PC-9 (cell line): ENCODE data around the gene RBM4. TPM values are rescaled to one million over a fixed set of nuclear protein-coding genes. Genes with fewer than 3 reads are reported as not detected.

Experiments used
- BruUV-seq: library from RNA; stranded (reverse); fragments of 400-500 nt; replicated peaks from 2 replicates; lab custom pipeline; 2021; lab: Mats Ljungman, UMichigan
- CTCF ChIA-PET: fragments of 300-600 bp; sonication (Branson Sonifier 250); formaldehyde crosslinking; loops from one replicate; lab custom pipeline; 2022; ENCODE audit warnings: antibody characterized with exemption; lab: Charles Lee
- POLR2A ChIA-PET: fragments of 300-600 bp; sonication (Branson Sonifier 250); formaldehyde crosslinking; loops from one replicate; lab custom pipeline; 2022; ENCODE audit warnings: antibody characterized with exemption; ENCODE audit not compliant: unreplicated experiment; lab: Charles Lee
- DNase-seq, 2 experiments: peaks; one replicate each; pipeline versions ENCODE4 v3.0.0 to v3.0.0-alpha.2; 2015 to 2022; ENCODE audit warnings: mixed read lengths in 1 of 2
- H2AFZ ChIP-seq: fragments of 200-600 bp; sonication (generic); 2 replicates; pipeline ENCODE4 v1.8.1; 2017; ENCODE audit warnings: antibody characterized with exemption
- H3F3A ChIP-seq: fragments of 200-600 bp; sonication (generic); 2 replicates; pipeline ENCODE4 v1.8.1; 2017; ENCODE audit warnings: antibody characterized with exemption, mild to moderate bottlenecking, low read depth; ENCODE audit not compliant: insufficient read depth
- H3K27ac ChIP-seq: fragments of 200-600 bp; sonication (generic); 2 replicates; pipeline ENCODE4 v1.6.1; 2016; ENCODE audit warnings: mixed run types
- H3K27me3 ChIP-seq: fragments of 200-600 bp; sonication (generic); 2 replicates; pipeline ENCODE4 v1.6.1; 2016; ENCODE audit warnings: low read depth, mixed run types; ENCODE audit not compliant: insufficient read depth
- H3K36me3 ChIP-seq: fragments of 200-600 bp; sonication (generic); 2 replicates; pipeline ENCODE4 v1.6.1; 2016; ENCODE audit warnings: low read depth, mixed run types
- H3K4me1 ChIP-seq: fragments of 200-600 bp; sonication (generic); replicated peaks from 2 replicates; pipeline ENCODE4 v1.6.1; 2016; ENCODE audit warnings: mixed run types; ENCODE audit not compliant: insufficient read depth
- H3K4me2 ChIP-seq: fragments of 200-600 bp; sonication (generic); 2 replicates; pipeline ENCODE4 v1.6.1; 2017; ENCODE audit warnings: mixed run types
- H3K4me3 ChIP-seq: fragments of 200-600 bp; sonication (generic); 2 replicates; pipeline ENCODE4 v1.6.1; 2016; ENCODE audit warnings: mixed run types
- H3K79me2 ChIP-seq: fragments of 200-600 bp; sonication (generic); 2 replicates; pipeline ENCODE4 v1.6.1; 2017; ENCODE audit warnings: low read depth, mixed run types
- H3K9me2 ChIP-seq: fragments of 200-600 bp; sonication (generic); 2 replicates; pipeline ENCODE4 v1.8.1; 2017; ENCODE audit warnings: mild to moderate bottlenecking; ENCODE audit not compliant: insufficient read depth
- H3K9me3 ChIP-seq: fragments of 200-600 bp; sonication (generic); 2 replicates; pipeline ENCODE4 v1.8.1; 2016; ENCODE audit warnings: low read depth; ENCODE audit not compliant: insufficient read depth
- H4K20me1 ChIP-seq: fragments of 200-600 bp; sonication (generic); 2 replicates; pipeline ENCODE4 v1.8.1; 2017; ENCODE audit not compliant: insufficient read depth
- EZH2 ChIP-seq: fragments of 200-600 bp; sonication (generic); IDR thresholded peaks from 2 replicates; pipeline ENCODE4 v1.8.0; 2017; ENCODE audit warnings: antibody characterized with exemption, low read depth
- intact Hi-C: fragments of 100-400 bp; cut with micrococcal nuclease; formaldehyde crosslinking; loops from one replicate; pipeline ENCODE4 v1.10.0; 2022; ENCODE audit not compliant: unreplicated experiment
- total RNA-seq: library from RNA; stranded (reverse); gene quantifications from 2 replicates; pipeline ENCODE4 v1.2.3, GENCODE V29; 2021
- TF ChIP-seq, protein P1 (sequence below): fragments of 200-600 bp; sonication (generic); conservative IDR thresholded peaks from 2 replicates; pipeline ENCODE4 v1.6.1; 2017; ENCODE audit warnings: mixed run types, antibody characterized with exemption, mild to moderate bottlenecking, moderate library complexity

RBM4 gene
- total RNA-seq, 1 experiment from 2014 or later = 140 TPM

DNA sequence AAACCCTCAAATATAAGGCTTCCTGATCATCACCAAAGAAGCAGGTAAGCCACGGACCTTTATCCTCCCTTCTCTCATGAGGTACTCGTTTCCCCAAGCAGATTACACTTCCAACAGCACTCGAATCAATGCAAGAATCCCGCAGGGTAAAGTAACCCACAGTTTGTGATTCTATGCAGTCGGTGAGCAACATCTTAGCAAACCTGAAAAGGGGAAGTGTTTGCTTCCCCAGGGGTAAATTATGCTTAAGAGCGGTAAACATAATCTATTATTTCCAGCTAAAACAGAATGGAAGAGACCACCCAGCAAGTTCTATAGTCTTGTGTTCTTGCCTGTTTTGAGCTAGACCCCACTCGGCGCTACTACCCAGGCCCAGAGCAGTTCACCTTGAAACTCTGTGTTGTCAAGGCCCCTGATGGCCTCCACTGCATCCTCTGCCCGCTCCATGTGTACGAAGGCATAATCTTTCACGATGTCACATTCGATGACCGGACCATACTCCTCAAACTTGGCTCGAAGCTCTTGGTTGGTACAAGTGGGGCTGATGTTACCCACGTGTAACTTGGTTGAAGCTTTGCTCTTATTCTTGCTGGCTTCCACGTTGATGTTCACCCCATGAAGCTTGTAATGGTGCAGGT, 37.9 kb downstream of the RBM4 start:
- DNase-seq = no peak
- Histone ChIP-seq H3K9me2 (no peaks in the 10 kb centered on the region), H3F3A (peaks cover 32% of the 10 kb centered on the region), H3K79me2 (peaks cover 41% of the 10 kb centered on the region), H3K4me2 (peak overlapping the region; percentile 99), H3K4me3 (peak overlapping the region; percentile 66; the same call in 1 of the 2 replicates), H3K27ac (no peak overlapping the region), H3K27me3 (no peaks in the 10 kb centered on the region), H3K36me3 (peaks cover 15% of the 10 kb centered on the region; the same call in 1 of the 2 replicates), H3K9me3 (no peaks in the 10 kb centered on the region), H2AFZ (no peak overlapping the region), H4K20me1 (peaks cover 3% of the 10 kb centered on the region; the same call in 1 of the 2 replicates), H3K4me1 (peaks cover 23% of the 10 kb centered on the region)
- no TSS peak for BruUV-seq
- intact Hi-C loops = no loop called here
- POLR2A ChIA-PET = interaction anchor here (0.6 to 0.7 kb wide), 2 partner anchors 39 to 72 kb away, joined by 5 to 8 read pairs; no protein-coding TSS in a partner anchor
- TF ChIP-seq, protein P1, sequence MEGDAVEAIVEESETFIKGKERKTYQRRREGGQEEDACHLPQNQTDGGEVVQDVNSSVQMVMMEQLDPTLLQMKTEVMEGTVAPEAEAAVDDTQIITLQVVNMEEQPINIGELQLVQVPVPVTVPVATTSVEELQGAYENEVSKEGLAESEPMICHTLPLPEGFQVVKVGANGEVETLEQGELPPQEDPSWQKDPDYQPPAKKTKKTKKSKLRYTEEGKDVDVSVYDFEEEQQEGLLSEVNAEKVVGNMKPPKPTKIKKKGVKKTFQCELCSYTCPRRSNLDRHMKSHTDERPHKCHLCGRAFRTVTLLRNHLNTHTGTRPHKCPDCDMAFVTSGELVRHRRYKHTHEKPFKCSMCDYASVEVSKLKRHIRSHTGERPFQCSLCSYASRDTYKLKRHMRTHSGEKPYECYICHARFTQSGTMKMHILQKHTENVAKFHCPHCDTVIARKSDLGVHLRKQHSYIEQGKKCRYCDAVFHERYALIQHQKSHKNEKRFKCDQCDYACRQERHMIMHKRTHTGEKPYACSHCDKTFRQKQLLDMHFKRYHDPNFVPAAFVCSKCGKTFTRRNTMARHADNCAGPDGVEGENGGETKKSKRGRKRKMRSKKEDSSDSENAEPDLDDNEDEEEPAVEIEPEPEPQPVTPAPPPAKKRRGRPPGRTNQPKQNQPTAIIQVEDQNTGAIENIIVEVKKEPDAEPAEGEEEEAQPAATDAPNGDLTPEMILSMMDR = no peak
- TF ChIP-seq EZH2 = no peak
- CTCF ChIA-PET = no interaction called here

- Histone ChIP-seq H3K27me3 (no peaks in the 10 kb centered on the region), H3K36me3 (peaks cover 15% of the 10 kb centered on the region; the same call in 1 of the 2 replicates), H3F3A (peaks cover 32% of the 10 kb centered on the region), H4K20me1 (no peaks in the 10 kb centered on the region), H3K9me3 (no peaks in the 10 kb centered on the region), H3K27ac (peak overlapping the region; percentile 80), H3K79me2 (peaks cover 38% of the 10 kb centered on the region), H3K4me1 (peaks cover 23% of the 10 kb centered on the region), H3K4me3 (peak overlapping the region; percentile 66), H3K4me2 (peak overlapping the region; percentile 99), H2AFZ (peak overlapping the region; percentile 75), H3K9me2 (no peaks in the 10 kb centered on the region)
- TSS peak; percentile 49 for BruUV-seq
- intact Hi-C loops = loop anchor here (1.0 kb wide), 1 partner anchor 61 kb away; the partner anchor contains the start of gene RBM14
- DNase-seq = no peak
- POLR2A ChIA-PET = interaction anchor here (0.6 to 0.7 kb wide), 6 partner anchors 39 to 454 kb away, joined by 3 to 18 read pairs (median 6); partner anchors contain the start of gene DPP3
- CTCF ChIA-PET = interaction anchor here (0.5 to 1.1 kb wide), 7 partner anchors 39 to 291 kb away, joined by 3 to 11 read pairs (median 3); partner anchors contain the start of genes DPP3, MRPL11 and RBM4
- TF ChIP-seq EZH2 = no peak
- TF ChIP-seq, protein P1 = no peak
Measured at GRCh38 chr11:66676931-66677598, 38.6 kb downstream of the RBM4 start.

DNA sequence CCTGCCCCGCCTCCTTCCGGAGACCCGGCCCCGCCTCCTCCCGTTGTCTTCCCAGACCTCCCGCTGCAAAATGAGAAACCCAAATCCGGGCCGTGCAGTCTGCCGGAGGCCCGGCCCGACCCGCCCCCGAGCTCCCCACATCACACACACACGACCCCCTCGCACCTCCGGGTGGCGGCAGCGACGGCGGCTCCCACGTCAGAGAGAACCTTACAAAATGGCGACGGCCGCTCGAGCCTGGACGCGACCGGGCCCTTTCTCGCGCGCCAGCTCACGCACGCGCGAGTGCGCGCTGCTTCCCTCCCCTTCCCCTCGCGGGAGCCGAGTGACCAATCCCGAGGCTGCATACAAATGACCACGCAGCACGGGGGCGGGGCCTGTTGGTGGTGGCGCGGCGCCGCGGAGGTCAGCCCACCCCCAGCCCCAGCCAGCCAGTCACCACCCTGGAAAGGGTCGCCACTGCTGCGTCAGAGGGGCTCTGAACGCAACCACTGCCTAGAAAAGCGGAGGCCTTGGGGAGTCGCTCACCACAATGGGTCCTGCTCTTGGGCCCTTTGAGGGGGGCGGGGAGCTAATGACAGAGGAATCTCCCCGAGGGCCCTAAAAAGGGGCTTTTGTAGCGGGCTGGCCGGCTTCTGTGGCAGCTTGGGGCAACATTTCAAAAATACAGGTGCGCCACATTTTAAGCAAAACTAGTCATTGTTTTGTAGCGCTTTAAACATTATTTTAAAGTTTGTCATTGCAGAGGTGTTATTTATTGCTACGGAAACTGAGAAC, 39.3 kb downstream of the RBM4 start, which contains the start of gene RBM4B:
Gene RBM4B (minus strand): TSS at position 289 of the 777 bp plus-strand sequence. CDS start 808 bp downstream, outside the sequence.
- peak within 1 kb of the TSS; percentile 80 for H3K27ac ChIP-seq
- peak within 1 kb of the TSS; percentile 66 for H3K4me3 ChIP-seq
- peaks cover 23% of the 10 kb centered on the region for H3K4me1 ChIP-seq
- no TSS peak for BruUV-seq
- ChIA-PET CTCF (interaction anchor here (0.5 to 1.6 kb wide), 16 partner anchors 40 to 385 kb away, joined by 3 to 16 read pairs (median 4); partner anchors contain the start of genes BBS1, CCDC87, CCS and DPP3), POLR2A (interaction anchor here (0.5 to 0.9 kb wide), 8 partner anchors 88 to 783 kb away, joined by 3 to 19 read pairs (median 6); partner anchors contain the start of gene DPP3)
- H3K4me2 ChIP-seq = peak within 1 kb of the TSS; percentile 99
- H2AFZ ChIP-seq = peak within 1 kb of the TSS; percentile 75
- peaks cover 15% of the 10 kb centered on the region; the same call in 1 of the 2 replicates for H3K36me3 ChIP-seq
- no peaks in the 10 kb centered on the region for H3K9me3 ChIP-seq
- TF ChIP-seq, protein P1 = no peak
- TF ChIP-seq EZH2 = no peak
- peak; percentile 86 to 97 for DNase-seq
- no peaks in the 10 kb centered on the region for H4K20me1 ChIP-seq
- intact Hi-C loops = loop anchor here (1.0 kb wide), 5 partner anchors 61 to 269 kb away; partner anchors contain the start of genes DPP3 and RBM14
- H3K9me2 ChIP-seq = no peaks in the 10 kb centered on the region
- H3K79me2 ChIP-seq = peaks cover 33% of the 10 kb centered on the region
- peaks cover 32% of the 10 kb centered on the region for H3F3A ChIP-seq
- no peaks in the 10 kb centered on the region for H3K27me3 ChIP-seq
